Caco-2 (cell line): ENCODE data around the gene DNHD1. TPM values are rescaled to one million over a fixed set of nuclear protein-coding genes. Genes with fewer than 3 reads are reported as not detected.

Experiments used
- BruUV-seq: library from RNA; stranded (reverse); fragments of 400-500 nt; replicated peaks from 2 replicates; lab custom pipeline; 2021; lab: Mats Ljungman, UMichigan
- CTCF ChIA-PET: fragments of 300-600 bp; sonication (Branson Sonifier 250); formaldehyde crosslinking; loops from one replicate; lab custom pipeline; 2022; ENCODE audit warnings: antibody characterized with exemption; lab: Charles Lee
- POLR2A ChIA-PET: fragments of 300-600 bp; sonication (Branson Sonifier 250); formaldehyde crosslinking; loops from one replicate; lab custom pipeline; 2022; ENCODE audit warnings: antibody characterized with exemption; lab: Charles Lee
- DNase-seq, 2 experiments: peaks; one replicate each; pipeline versions ENCODE4 v3.0.0 to v3.0.0-alpha.2; 2020 to 2022
- H3K27me3 ChIP-seq: replicated peaks from 2 replicates; pipeline ENCODE4 v1.6.0; 2011; ENCODE audit warnings: low read length; ENCODE audit not compliant: control insufficient read depth, insufficient read depth
- H3K36me3 ChIP-seq: 2 replicates; pipeline ENCODE4 v1.5.1; 2011; ENCODE audit warnings: low read length; ENCODE audit not compliant: control insufficient read depth, insufficient read depth
- H3K4me1 ChIP-seq: fragments of 250-450 bp; sonication (Bioruptor Pico); 2 replicates; pipeline ENCODE4 v1.5.1; 2020; ENCODE audit warnings: mild to moderate bottlenecking
- H3K4me3 ChIP-seq: 2 replicates; pipeline ENCODE4 v1.5.1; 2011; ENCODE audit warnings: low read depth, mild to moderate bottlenecking, control low read depth, low read length
- H3K9me3 ChIP-seq: fragments of 250-450 bp; sonication (Bioruptor Pico); 2 replicates; pipeline ENCODE4 v1.5.1; 2020; ENCODE audit warnings: mild to moderate bottlenecking, moderate library complexity
- H3K27ac Mint-ChIP-seq: one replicate; pipeline ENCODE4 v1.8.0; 2022; ENCODE audit warnings: mixed read lengths; ENCODE audit not compliant: unreplicated experiment
- H3K27me3 Mint-ChIP-seq: one replicate; pipeline ENCODE4 v1.8.0; 2022; ENCODE audit warnings: mixed read lengths; ENCODE audit not compliant: insufficient read depth, unreplicated experiment
- H3K36me3 Mint-ChIP-seq: one replicate; pipeline ENCODE4 v1.8.0; 2022; ENCODE audit warnings: mild to moderate bottlenecking, mixed read lengths; ENCODE audit not compliant: insufficient read depth, unreplicated experiment
- H3K4me1 Mint-ChIP-seq: one replicate; pipeline ENCODE4 v1.8.0; 2022; ENCODE audit warnings: low read depth, mixed read lengths; ENCODE audit not compliant: unreplicated experiment
- H3K4me3 Mint-ChIP-seq: one replicate; pipeline ENCODE4 v1.8.0; 2022; ENCODE audit warnings: mild to moderate bottlenecking, moderate library complexity, mixed read lengths; ENCODE audit not compliant: unreplicated experiment
- H3K9me3 Mint-ChIP-seq: one replicate; pipeline ENCODE4 v1.8.0; 2022; ENCODE audit warnings: mixed read lengths; ENCODE audit not compliant: unreplicated experiment
- intact Hi-C: fragments of 100-400 bp; cut with micrococcal nuclease; formaldehyde crosslinking; loops from one replicate; pipeline ENCODE4 v1.10.0; 2022; ENCODE audit not compliant: unreplicated experiment
- total RNA-seq: library from RNA; stranded (reverse); gene quantifications from 2 replicates; pipeline ENCODE4 v1.2.3, GENCODE V29; 2022
- TF ChIP-seq, protein P1 (sequence below), 2 experiments: fragments of 200-600 bp in 1 of 2; IDR thresholded peaks; 1 replicate in 1 of 2; 2 replicates in 1 of 2; pipeline versions ENCODE4 v1.5.1 to v1.8.0; 2011 to 2022; ENCODE audit warnings: antibody characterized with exemption in 1 of 2, control low read depth in 1 of 2, inconsistent platforms in 1 of 2, low read depth in 1 of 2, low read length in 1 of 2, mild to moderate bottlenecking in 1 of 2, moderate library complexity in 1 of 2; ENCODE audit not compliant: insufficient read depth in 1 of 2, severe bottlenecking in 1 of 2, unreplicated experiment in 1 of 2

Gene DNHD1
- total RNA-seq, 1 experiment from 2014 or later: 5.7 TPM

DNA sequence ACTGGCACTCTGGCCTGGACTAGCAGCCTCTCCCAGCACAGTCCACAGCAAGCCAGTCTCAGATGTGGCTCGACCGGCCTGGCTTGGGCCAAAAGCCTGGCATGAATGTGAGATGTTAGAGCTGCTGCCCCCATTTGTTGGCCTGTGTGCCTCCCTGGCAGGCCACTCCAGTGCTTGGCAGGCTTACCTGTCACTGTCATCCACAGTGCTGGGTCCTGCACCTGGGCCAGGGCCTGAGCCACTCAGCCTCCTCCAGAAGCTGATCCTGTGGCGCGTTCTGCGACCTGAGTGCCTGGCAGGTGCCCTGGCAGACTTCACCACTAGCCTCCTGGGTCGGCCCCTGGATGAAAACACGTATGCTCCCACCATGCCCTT is 70.3 kb downstream of the DNHD1 start:
- H3K36me3 ChIP-seq: no peaks in the 10 kb centered on the region
- no peak for DNase-seq
- no peaks in the 10 kb centered on the region for H3K9me3 ChIP-seq
- BruUV-seq: no TSS peak
- Mint-ChIP-seq H3K27ac (no peak overlapping the region), H3K4me3 (no peak overlapping the region), H3K9me3 (no peaks in the 10 kb centered on the region), H3K4me1 (no peaks in the 10 kb centered on the region), H3K36me3 (no peaks in the 10 kb centered on the region), H3K27me3 (no peaks in the 10 kb centered on the region)
- intact Hi-C loops: no loop called here
- ChIA-PET POLR2A (no interaction called here), CTCF (no interaction called here)
- no peak overlapping the region for H3K4me3 ChIP-seq
- no peaks in the 10 kb centered on the region for H3K4me1 ChIP-seq
- TF ChIP-seq, protein P1, sequence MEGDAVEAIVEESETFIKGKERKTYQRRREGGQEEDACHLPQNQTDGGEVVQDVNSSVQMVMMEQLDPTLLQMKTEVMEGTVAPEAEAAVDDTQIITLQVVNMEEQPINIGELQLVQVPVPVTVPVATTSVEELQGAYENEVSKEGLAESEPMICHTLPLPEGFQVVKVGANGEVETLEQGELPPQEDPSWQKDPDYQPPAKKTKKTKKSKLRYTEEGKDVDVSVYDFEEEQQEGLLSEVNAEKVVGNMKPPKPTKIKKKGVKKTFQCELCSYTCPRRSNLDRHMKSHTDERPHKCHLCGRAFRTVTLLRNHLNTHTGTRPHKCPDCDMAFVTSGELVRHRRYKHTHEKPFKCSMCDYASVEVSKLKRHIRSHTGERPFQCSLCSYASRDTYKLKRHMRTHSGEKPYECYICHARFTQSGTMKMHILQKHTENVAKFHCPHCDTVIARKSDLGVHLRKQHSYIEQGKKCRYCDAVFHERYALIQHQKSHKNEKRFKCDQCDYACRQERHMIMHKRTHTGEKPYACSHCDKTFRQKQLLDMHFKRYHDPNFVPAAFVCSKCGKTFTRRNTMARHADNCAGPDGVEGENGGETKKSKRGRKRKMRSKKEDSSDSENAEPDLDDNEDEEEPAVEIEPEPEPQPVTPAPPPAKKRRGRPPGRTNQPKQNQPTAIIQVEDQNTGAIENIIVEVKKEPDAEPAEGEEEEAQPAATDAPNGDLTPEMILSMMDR (IDR thresholded peaks at IDR 0.05; ENCODE audit: insufficient read depth in 1 of 2, low read depth in 1 of 2, low read length in 1 of 2, severe bottlenecking in 1 of 2, unreplicated experiment in 1 of 2): no peak
- no peaks in the 10 kb centered on the region for H3K27me3 ChIP-seq

GRCh38 chr11:6568191-6568918 is 71.3 kb downstream of the DNHD1 start:
- ChIA-PET POLR2A (no interaction called here), CTCF (no interaction called here)
- BruUV-seq: no TSS peak
- Mint-ChIP-seq H3K27ac (peak overlapping the region; percentile 31), H3K27me3 (no peaks in the 10 kb centered on the region), H3K9me3 (no peaks in the 10 kb centered on the region), H3K4me1 (no peaks in the 10 kb centered on the region), H3K4me3 (no peak overlapping the region), H3K36me3 (no peaks in the 10 kb centered on the region)
- Histone ChIP-seq H3K9me3 (no peaks in the 10 kb centered on the region), H3K36me3 (no peaks in the 10 kb centered on the region), H3K27me3 (no peaks in the 10 kb centered on the region), H3K4me3 (no peak overlapping the region), H3K4me1 (no peaks in the 10 kb centered on the region)
- intact Hi-C loops: no loop called here
- TF ChIP-seq, protein P1 (IDR thresholded peaks at IDR 0.05; ENCODE audit: insufficient read depth in 1 of 2, low read depth in 1 of 2, low read length in 1 of 2, severe bottlenecking in 1 of 2, unreplicated experiment in 1 of 2): no peak
- DNase-seq: no peak

- intact Hi-C loops: no loop called here
- CTCF ChIA-PET: interaction anchor here (1.2 kb wide), 1 partner anchor 38 kb away, joined by 4 read pairs; no protein-coding TSS in a partner anchor
- H3K36me3 ChIP-seq: no peaks in the 10 kb centered on the region
Measured at GRCh38 chr11:6569706-6570105, 72.6 kb downstream of the DNHD1 start.

More at GRCh38 chr11:6569706-6570105, 72.6 kb downstream of the DNHD1 start:
- no peak for DNase-seq
- Mint-ChIP-seq H3K27ac (no peak overlapping the region), H3K9me3 (no peaks in the 10 kb centered on the region), H3K27me3 (no peaks in the 10 kb centered on the region), H3K4me3 (no peak overlapping the region), H3K36me3 (no peaks in the 10 kb centered on the region), H3K4me1 (no peaks in the 10 kb centered on the region)
- TF ChIP-seq, protein P1 (IDR thresholded peaks at IDR 0.05; ENCODE audit: insufficient read depth in 1 of 2, low read depth in 1 of 2, low read length in 1 of 2, severe bottlenecking in 1 of 2, unreplicated experiment in 1 of 2): no peak
- Histone ChIP-seq H3K4me3 (no peak overlapping the region), H3K27me3 (no peaks in the 10 kb centered on the region), H3K4me1 (no peaks in the 10 kb centered on the region), H3K9me3 (no peaks in the 10 kb centered on the region)
- POLR2A ChIA-PET: no interaction called here
- no TSS peak for BruUV-seq
